GM23338 (cell line): Measurements from ENCODE around the gene MAP3K14. TPM values are rescaled to one million over a fixed set of nuclear protein-coding genes. Genes with fewer than 3 reads are reported as not detected.

Experiments used
- ATAC-seq: fragments of 200-7000 bp; cut with Tn5 transposase; 3 replicates; pipeline ENCODE4 v1.9.1; 2020
- DNase-seq: peaks from one replicate; pipeline ENCODE4 v3.0.0-alpha.2; 2015; ENCODE audit warnings: low spot score
- H2AFZ ChIP-seq: fragments of 200-600 bp; sonication (generic); 2 replicates; pipeline ENCODE4 v1.8.0; 2016; ENCODE audit warnings: antibody characterized with exemption, mild to moderate bottlenecking, moderate library complexity
- H3F3A ChIP-seq: fragments of 200-600 bp; sonication (generic); replicated peaks from 2 replicates; pipeline ENCODE4 v1.8.0; 2017; ENCODE audit warnings: antibody characterized with exemption, mixed run types, low read depth
- H3K27ac ChIP-seq: fragments of 200-600 bp; sonication (generic); 2 replicates; pipeline ENCODE4 v1.6.1; 2016; ENCODE audit warnings: low read depth
- H3K27me3 ChIP-seq: fragments of 200-600 bp; sonication (generic); 2 replicates; pipeline ENCODE4 v1.8.0; 2016; ENCODE audit warnings: mild to moderate bottlenecking, mixed run types, moderate library complexity; ENCODE audit not compliant: insufficient read depth
- H3K36me3 ChIP-seq: fragments of 200-600 bp; sonication (generic); 2 replicates; pipeline ENCODE4 v1.8.0; 2016; ENCODE audit warnings: mild to moderate bottlenecking; ENCODE audit not compliant: insufficient read depth
- H3K4me1 ChIP-seq: fragments of 200-600 bp; sonication (generic); 2 replicates; pipeline ENCODE4 v1.8.0; 2016; ENCODE audit warnings: mild to moderate bottlenecking, moderate library complexity; ENCODE audit not compliant: insufficient read depth
- H3K4me2 ChIP-seq: fragments of 200-600 bp; sonication (generic); 2 replicates; pipeline ENCODE4 v1.7.1; 2017; ENCODE audit warnings: mixed run types
- H3K4me3 ChIP-seq: fragments of 200-600 bp; sonication (generic); 2 replicates; pipeline ENCODE4 v1.6.1; 2016; ENCODE audit warnings: mixed run types
- H3K79me2 ChIP-seq: fragments of 200-600 bp; sonication (generic); replicated peaks from 2 replicates; pipeline ENCODE4 v1.8.0; 2017; ENCODE audit warnings: mild to moderate bottlenecking; ENCODE audit not compliant: insufficient read depth
- H3K9me2 ChIP-seq: fragments of 200-600 bp; sonication (generic); 2 replicates; pipeline ENCODE4 v1.8.0; 2017; ENCODE audit not compliant: insufficient read depth
- H4K20me1 ChIP-seq: fragments of 200-600 bp; sonication (generic); replicated peaks from 2 replicates; pipeline ENCODE4 v1.8.0; 2017; ENCODE audit warnings: mild to moderate bottlenecking; ENCODE audit not compliant: insufficient read depth
- H3K27ac Mint-ChIP-seq: 2 replicates; pipeline ENCODE4 v1.8.0; 2020; ENCODE audit warnings: inconsistent platforms, mild to moderate bottlenecking, moderate library complexity, mixed read lengths
- H3K27me3 Mint-ChIP-seq: 3 replicates; pipeline ENCODE4 v1.8.0; 2022; ENCODE audit warnings: low read depth, mild to moderate bottlenecking, moderate library complexity, mixed read lengths, inconsistent platforms; ENCODE audit not compliant: insufficient read depth, poor library complexity
- H3K36me3 Mint-ChIP-seq: 3 replicates; pipeline ENCODE4 v1.8.0; 2021; ENCODE audit warnings: low read depth, mild to moderate bottlenecking, inconsistent platforms, moderate library complexity, mixed read lengths
- H3K4me1 Mint-ChIP-seq: 3 replicates; pipeline ENCODE4 v1.8.0; 2020; ENCODE audit warnings: mild to moderate bottlenecking, inconsistent platforms, mixed read lengths
- H3K4me3 Mint-ChIP-seq: 3 replicates; pipeline ENCODE4 v1.8.0; 2021; ENCODE audit warnings: moderate library complexity, mild to moderate bottlenecking, inconsistent platforms, mixed read lengths
- H3K9me3 Mint-ChIP-seq: 3 replicates; pipeline ENCODE4 v1.8.0; 2020; ENCODE audit warnings: moderate library complexity, mild to moderate bottlenecking, inconsistent platforms, mixed read lengths
- CREB1 ChIP-seq: fragments of 250-450 bp; sonication (Bioruptor Pico); IDR thresholded peaks from 2 replicates; pipeline ENCODE4 v1.5.0; 2020; ENCODE audit warnings: low read depth, mild to moderate bottlenecking, moderate library complexity
- EZH2 ChIP-seq: fragments of 200-600 bp; sonication (generic); IDR thresholded peaks from one replicate; pipeline ENCODE4 v1.8.0; 2017; ENCODE audit warnings: antibody characterized with exemption, mild to moderate bottlenecking, low read depth; ENCODE audit not compliant: unreplicated experiment
- EZH2phosphoT487 ChIP-seq: fragments of 200-600 bp; sonication (generic); IDR thresholded peaks from one replicate; pipeline ENCODE4 v1.8.1; 2018; ENCODE audit warnings: antibody characterized with exemption; ENCODE audit not compliant: unreplicated experiment
- JUNB ChIP-seq: IDR thresholded peaks from one replicate; pipeline ENCODE4 v1.6.1; 2016; ENCODE audit warnings: antibody characterized with exemption; ENCODE audit not compliant: unreplicated experiment
- NANOG ChIP-seq: IDR thresholded peaks from 2 replicates; pipeline ENCODE4 v1.6.1; 2016; ENCODE audit warnings: antibody characterized with exemption, borderline replicate concordance
- REST ChIP-seq: IDR thresholded peaks from one replicate; pipeline ENCODE4 v1.6.1; 2018; ENCODE audit warnings: antibody characterized with exemption; ENCODE audit not compliant: unreplicated experiment
- STAT1 ChIP-seq: IDR thresholded peaks from one replicate; pipeline ENCODE4 v1.6.1; 2016; ENCODE audit warnings: antibody characterized with exemption; ENCODE audit not compliant: unreplicated experiment
- ZNF114 ChIP-seq: fragments of 250-450 bp; sonication (Bioruptor Pico); IDR thresholded peaks from 2 replicates; pipeline ENCODE4 v1.5.0; 2020; ENCODE audit warnings: mild to moderate bottlenecking, moderate library complexity
- ZNF462 ChIP-seq: fragments of 250-450 bp; sonication (Bioruptor Pico); IDR thresholded peaks from 2 replicates; pipeline ENCODE4 v1.5.0; 2020; ENCODE audit warnings: mild to moderate bottlenecking, moderate library complexity
- polyA plus RNA-seq: library from polyadenylated mRNA; unstranded; fragments of >200 nt; fragmentation: Nextera tagmentation; extraction: Ambion mirVana; gene quantifications from 2 replicates; pipeline ENCODE4 v1.2.1, GENCODE V29; 2016
- total RNA-seq: library from RNA; depleted of rRNA; stranded (reverse); fragments of >200 nt; shearing (Covaris generic); gene quantifications from 2 replicates; pipeline ENCODE4 v1.2.3, GENCODE V29; 2014

MAP3K14 gene
- total and polyA plus RNA-seq, 2 experiments from 2014 or later: 1.3 to 4.9 TPM

GRCh38 chr17:45266372-45266926, 50.4 kb downstream of the MAP3K14 start (continued):
- TF ChIP-seq ZNF462 (CRISPR knock-in tag) (no peak), EZH2phosphoT487 (no peak), EZH2 (no peak), NANOG (no peak), STAT1 (no peak)

- peaks cover 11% of the 10 kb centered on the region for H3K27me3 Mint-ChIP-seq
- Histone ChIP-seq H3K27ac (no peak overlapping the region), H3K27me3 (peaks cover 5% of the 10 kb centered on the region), H3K9me2 (no peaks in the 10 kb centered on the region), H3K36me3 (no peaks in the 10 kb centered on the region), H3K4me1 (peaks cover 9% of the 10 kb centered on the region; the same call in 1 of the 2 replicates), H3F3A (no peaks in the 10 kb centered on the region; the same call in 1 of the 2 replicates), H3K79me2 (no peaks in the 10 kb centered on the region), H4K20me1 (no peaks in the 10 kb centered on the region; the same call in 1 of the 2 replicates), H2AFZ (no peak overlapping the region), H3K4me2 (no peak overlapping the region), H3K4me3 (no peak overlapping the region)
- TF ChIP-seq REST (no peak), EZH2phosphoT487 (no peak), ZNF114 (CRISPR knock-in tag) (no peak), CREB1 (CRISPR knock-in tag) (no peak), NANOG (no peak), EZH2 (no peak), JUNB (no peak)
- peaks cover 10% of the 10 kb centered on the region for H3K4me1 Mint-ChIP-seq
- DNase-seq (no peak), ATAC-seq (no peak)
- H3K4me3 Mint-ChIP-seq: no peak overlapping the region
- no peak overlapping the region for H3K27ac Mint-ChIP-seq
- no peaks in the 10 kb centered on the region for H3K9me3 Mint-ChIP-seq
- H3K36me3 Mint-ChIP-seq: peaks cover 36% of the 10 kb centered on the region
These were observed 51.0 kb downstream of the MAP3K14 start for GRCh38 chr17:45265821-45266220.
